ENCODE data around the gene GNMT. TPM values are rescaled to one million over a fixed set of nuclear protein-coding genes. Genes with fewer than 3 reads are reported as not detected.

GNMT gene
- 0.28 and 0.47 TPM in 2 replicates for polyA plus RNA-seq (2013)

DNA sequence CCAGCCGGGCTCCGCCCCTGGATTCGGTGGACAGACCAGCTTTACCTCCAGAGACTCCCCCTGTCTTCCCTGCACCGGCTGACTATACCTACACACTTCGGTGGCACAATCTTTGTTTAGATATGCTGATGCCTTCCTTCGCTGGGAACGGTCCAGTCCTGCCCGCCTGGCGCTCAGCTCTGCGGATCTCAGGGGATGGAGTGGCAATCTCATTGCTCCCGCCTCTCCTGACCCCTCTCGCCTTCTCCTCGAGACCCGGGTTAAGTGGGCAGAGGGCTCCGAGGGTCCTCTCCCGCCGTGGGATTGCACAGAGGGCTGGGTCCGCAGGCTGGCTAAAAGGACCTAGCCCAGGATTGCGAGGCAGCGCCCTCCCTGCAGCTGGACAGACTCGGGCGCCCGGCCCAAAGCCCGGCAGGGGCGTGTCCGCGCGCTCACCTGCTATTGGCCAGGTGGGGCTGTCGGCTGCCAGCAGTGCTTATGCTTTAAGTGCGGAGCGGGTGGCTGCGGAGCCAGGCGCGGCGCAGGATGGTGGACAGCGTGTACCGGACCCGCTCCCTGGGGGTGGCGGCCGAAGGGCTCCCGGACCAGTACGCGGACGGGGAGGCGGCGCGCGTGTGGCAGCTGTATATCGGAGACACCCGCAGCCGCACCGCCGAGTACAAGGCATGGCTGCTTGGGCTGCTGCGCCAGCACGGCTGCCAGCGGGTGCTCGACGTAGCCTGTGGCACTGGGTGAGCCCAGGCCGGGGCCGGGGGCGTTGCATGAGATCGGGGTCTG lies at the start of gene GNMT:
GNMT (plus strand) TSS at position 512 of the 777 bp plus-strand sequence; CDS start at position 526, 14 bp downstream.
- Histone ChIP-seq H3K27me3 (ENCODE audit: insufficient read depth, low read length) (no peaks in the 10 kb centered on the region), H2BK120ac (ENCODE audit: insufficient read depth, low read length, poor library complexity) (no peak within 1 kb of the TSS), H3K4ac (ENCODE audit: low read depth, low read length) (no peak within 1 kb of the TSS), H4K8ac (ENCODE audit: low read depth, low read length) (no peak within 1 kb of the TSS), H4K12ac (ENCODE audit: low read depth, low read length) (no peak within 1 kb of the TSS), H3K14ac (ENCODE audit: low read length) (no peak within 1 kb of the TSS), H3K27ac (ENCODE audit: low read depth, low read length) (no peak within 1 kb of the TSS), H3K79me1 (ENCODE audit: low read length) (no peaks in the 10 kb centered on the region), H3K9ac (ENCODE audit: low read length) (no peak within 1 kb of the TSS), H2AK5ac (ENCODE audit: low read length) (no peak within 1 kb of the TSS), H3K36me3 (ENCODE audit: control insufficient read depth in 1 of 2, insufficient read depth in 2 of 2, low read length in 2 of 2) (peaks cover 22 to 25% of the 10 kb centered on the region in 2 experiments), H3K18ac (ENCODE audit: low read length) (no peak within 1 kb of the TSS), H4K91ac (ENCODE audit: low read depth, low read length) (no peak within 1 kb of the TSS), H3K4me1 (ENCODE audit: control insufficient read depth in 1 of 2, insufficient read depth in 2 of 2, low read length in 2 of 2) (peaks cover 4 to 5% of the 10 kb centered on the region in 2 experiments), H3K79me2 (ENCODE audit: control insufficient read depth, insufficient read depth, low read length, poor library complexity) (no peaks in the 10 kb centered on the region), H2BK12ac (ENCODE audit: low read length) (no peak within 1 kb of the TSS), H3K9me3 (ENCODE audit: insufficient read depth, low read depth, low read length) (peaks cover 2% of the 10 kb centered on the region), H3K23ac (ENCODE audit: low read length) (no peak within 1 kb of the TSS), H2AFZ (ENCODE audit: insufficient read depth, low read length, poor library complexity) (peak within 1 kb of the TSS; percentile 47), H3K4me3 (ENCODE audit: low read depth, low read length) (peak within 1 kb of the TSS; percentile 49), H2BK5ac (ENCODE audit: low read depth, low read length, poor library complexity) (no peak within 1 kb of the TSS), H3K4me2 (ENCODE audit: low read length) (peak within 1 kb of the TSS; percentile 67)
- DNase-seq, result peak; percentile 73 to 79
- no CpG with 5 or more reads among the region's 62 CpGs for WGBS (ENCODE audit: extremely low coverage, insufficient coverage, insufficient read length)

- Histone ChIP-seq H2BK12ac (ENCODE audit: low read length) (no peak overlapping the region), H3K9ac (ENCODE audit: low read length) (no peak overlapping the region), H2BK5ac (ENCODE audit: low read depth, low read length, poor library complexity) (no peak overlapping the region), H3K23ac (ENCODE audit: low read length) (no peak overlapping the region), H3K14ac (ENCODE audit: low read length) (peak overlapping the region; percentile 80), H4K8ac (ENCODE audit: low read depth, low read length) (peak overlapping the region; percentile 92), H3K4me1 (ENCODE audit: control insufficient read depth in 1 of 2, insufficient read depth in 2 of 2, low read length in 2 of 2) (peaks cover 0 to 2% of the 10 kb centered on the region in 2 experiments), H3K79me1 (ENCODE audit: low read length) (peaks cover 3% of the 10 kb centered on the region), H4K91ac (ENCODE audit: low read depth, low read length) (peak overlapping the region; percentile 70), H2AFZ (ENCODE audit: insufficient read depth, low read length, poor library complexity) (peak overlapping the region; percentile 98), H3K4me2 (ENCODE audit: low read length) (peak overlapping the region; percentile 75), H3K9me3 (ENCODE audit: insufficient read depth, low read depth, low read length) (no peaks in the 10 kb centered on the region), H3K27me3 (ENCODE audit: insufficient read depth, low read length) (no peaks in the 10 kb centered on the region), H3K4ac (ENCODE audit: low read depth, low read length) (no peak overlapping the region), H3K27ac (ENCODE audit: low read depth, low read length) (no peak overlapping the region), H2AK5ac (ENCODE audit: low read length) (no peak overlapping the region), H2BK120ac (ENCODE audit: insufficient read depth, low read length, poor library complexity) (peak overlapping the region; percentile 64), H3K36me3 (ENCODE audit: control insufficient read depth in 1 of 2, insufficient read depth in 2 of 2, low read length in 2 of 2) (no peaks in the 10 kb centered on the region), H3K4me3 (ENCODE audit: low read depth, low read length) (peak overlapping the region; percentile 65), H4K12ac (ENCODE audit: low read depth, low read length) (peak overlapping the region; percentile 74), H3K18ac (ENCODE audit: low read length) (peak overlapping the region; percentile 38), H3K79me2 (ENCODE audit: control insufficient read depth, insufficient read depth, low read length, poor library complexity) (peaks cover 2% of the 10 kb centered on the region)
- WGBS (ENCODE audit: extremely low coverage, insufficient coverage, insufficient read length), result no CpG with 5 or more reads among the region's 49 CpGs
- no peak for DNase-seq
These were observed 49.2 kb upstream of the GNMT start for GRCh38 chr6:42911171-42912021.

DNA sequence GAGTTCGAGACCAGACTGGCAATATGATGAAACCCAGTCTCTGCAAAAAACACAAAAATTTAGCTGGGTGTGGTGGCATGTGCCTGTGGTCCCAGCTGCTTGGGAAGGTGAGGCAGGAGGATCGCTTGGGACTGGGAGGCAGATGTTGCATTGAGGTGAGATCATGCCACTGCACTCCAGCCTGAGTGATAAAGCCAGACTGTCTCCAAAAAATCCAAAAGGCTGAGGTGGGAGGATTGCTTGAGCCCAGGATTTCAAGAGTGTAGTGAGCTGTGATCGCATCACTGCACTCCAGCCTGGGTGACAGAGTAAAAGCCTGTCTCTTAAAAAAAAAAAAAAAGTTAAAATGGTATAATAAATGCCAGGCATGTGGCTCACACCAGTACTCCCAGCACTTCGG lies 46.0 kb upstream of the GNMT start:
- WGBS (ENCODE audit: extremely low coverage, insufficient coverage, insufficient read length), result no CpG with 5 or more reads among the region's 4 CpGs
- Histone ChIP-seq H3K4ac (ENCODE audit: low read depth, low read length) (no peak overlapping the region), H3K23ac (ENCODE audit: low read length) (no peak overlapping the region), H2AFZ (ENCODE audit: insufficient read depth, low read length, poor library complexity) (no peak overlapping the region), H3K79me2 (ENCODE audit: control insufficient read depth, insufficient read depth, low read length, poor library complexity) (peaks cover 2% of the 10 kb centered on the region), H3K27ac (ENCODE audit: low read depth, low read length) (no peak overlapping the region), H2BK120ac (ENCODE audit: insufficient read depth, low read length, poor library complexity) (no peak overlapping the region), H2AK5ac (ENCODE audit: low read length) (no peak overlapping the region), H4K12ac (ENCODE audit: low read depth, low read length) (no peak overlapping the region), H3K36me3 (ENCODE audit: control insufficient read depth in 1 of 2, insufficient read depth in 2 of 2, low read length in 2 of 2) (no peaks in the 10 kb centered on the region), H3K14ac (ENCODE audit: low read length) (no peak overlapping the region), H3K18ac (ENCODE audit: low read length) (no peak overlapping the region), H3K9me3 (ENCODE audit: insufficient read depth, low read depth, low read length) (no peaks in the 10 kb centered on the region), H3K9ac (ENCODE audit: low read length) (no peak overlapping the region), H4K91ac (ENCODE audit: low read depth, low read length) (no peak overlapping the region), H4K8ac (ENCODE audit: low read depth, low read length) (no peak overlapping the region), H3K79me1 (ENCODE audit: low read length) (peaks cover 3% of the 10 kb centered on the region), H2BK12ac (ENCODE audit: low read length) (no peak overlapping the region), H3K27me3 (ENCODE audit: insufficient read depth, low read length) (no peaks in the 10 kb centered on the region), H3K4me1 (ENCODE audit: control insufficient read depth in 1 of 2, insufficient read depth in 2 of 2, low read length in 2 of 2) (peaks cover 0 to 2% of the 10 kb centered on the region in 2 experiments), H3K4me2 (ENCODE audit: low read length) (no peak overlapping the region), H2BK5ac (ENCODE audit: low read depth, low read length, poor library complexity) (no peak overlapping the region), H3K4me3 (ENCODE audit: low read depth, low read length) (no peak overlapping the region)
- DNase-seq, result peak in 1 of 2 donors; percentile 29

DNA sequence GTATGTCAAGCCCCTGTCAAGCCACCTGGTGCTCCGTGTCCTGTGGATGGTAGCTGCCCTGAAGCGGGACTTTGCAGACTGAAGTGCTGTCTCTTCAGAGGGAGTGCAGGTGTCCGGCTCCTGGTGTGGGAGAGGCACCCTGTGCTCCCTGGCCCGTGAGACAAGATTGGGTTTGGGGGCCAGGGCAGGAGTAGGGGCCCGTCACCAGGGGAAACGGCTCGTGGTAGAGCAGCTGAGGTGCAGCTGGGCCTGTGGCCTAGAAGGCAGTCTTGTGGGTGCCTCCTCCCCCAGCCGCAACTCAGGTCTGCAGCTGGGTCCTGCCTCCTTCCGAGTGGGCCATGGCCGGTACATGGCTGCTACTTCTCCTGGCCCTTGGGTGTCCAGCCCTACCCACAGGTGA lies 44.8 kb upstream of the GNMT start, which contains the start of gene PTCRA:
PTCRA (plus strand) TSS at position 322 of the 400 bp plus-strand sequence; CDS start at position 339, 17 bp downstream.
- Histone ChIP-seq H2AFZ (ENCODE audit: insufficient read depth, low read length, poor library complexity) (no peak within 1 kb of the TSS), H3K23ac (ENCODE audit: low read length) (no peak within 1 kb of the TSS), H3K14ac (ENCODE audit: low read length) (no peak within 1 kb of the TSS), H4K8ac (ENCODE audit: low read depth, low read length) (no peak within 1 kb of the TSS), H3K27ac (ENCODE audit: low read depth, low read length) (no peak within 1 kb of the TSS), H2BK12ac (ENCODE audit: low read length) (no peak within 1 kb of the TSS), H3K36me3 (ENCODE audit: control insufficient read depth in 1 of 2, insufficient read depth in 2 of 2, low read length in 2 of 2) (no peaks in the 10 kb centered on the region), H2AK5ac (ENCODE audit: low read length) (no peak within 1 kb of the TSS), H3K9me3 (ENCODE audit: insufficient read depth, low read depth, low read length) (no peaks in the 10 kb centered on the region), H3K4me3 (ENCODE audit: low read depth, low read length) (no peak within 1 kb of the TSS), H2BK5ac (ENCODE audit: low read depth, low read length, poor library complexity) (no peak within 1 kb of the TSS), H3K9ac (ENCODE audit: low read length) (no peak within 1 kb of the TSS), H3K4me2 (ENCODE audit: low read length) (no peak within 1 kb of the TSS), H3K79me2 (ENCODE audit: control insufficient read depth, insufficient read depth, low read length, poor library complexity) (peaks cover 2% of the 10 kb centered on the region), H4K12ac (ENCODE audit: low read depth, low read length) (no peak within 1 kb of the TSS), H3K4ac (ENCODE audit: low read depth, low read length) (no peak within 1 kb of the TSS), H3K4me1 (ENCODE audit: control insufficient read depth in 1 of 2, insufficient read depth in 2 of 2, low read length in 2 of 2) (peaks cover 0 to 2% of the 10 kb centered on the region in 2 experiments), H3K18ac (ENCODE audit: low read length) (no peak within 1 kb of the TSS), H2BK120ac (ENCODE audit: insufficient read depth, low read length, poor library complexity) (no peak within 1 kb of the TSS), H3K27me3 (ENCODE audit: insufficient read depth, low read length) (no peaks in the 10 kb centered on the region), H4K91ac (ENCODE audit: low read depth, low read length) (no peak within 1 kb of the TSS), H3K79me1 (ENCODE audit: low read length) (peaks cover 3% of the 10 kb centered on the region)
- no peak for DNase-seq
- WGBS (ENCODE audit: extremely low coverage, insufficient coverage, insufficient read length), result no CpG with 5 or more reads among the region's 10 CpGs

Data from trophoblast cell (in vitro differentiated cells and primary cell).